GM21381 (cell line): ENCODE results near the gene FXYD3.

Experiments used
- ATAC-seq: cut with Tn5 transposase; IDR thresholded peaks from one replicate; pipeline ENCODE4 v1.9.1; 2021; ENCODE audit warnings: mild to moderate bottlenecking, moderate library complexity; ENCODE audit not compliant: unreplicated experiment

The FXYD3 gene, protein sequence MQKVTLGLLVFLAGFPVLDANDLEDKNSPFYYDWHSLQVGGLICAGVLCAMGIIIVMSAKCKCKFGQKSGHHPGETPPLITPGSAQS

GRCh38 chr19:35115177-35115951 is at the start of gene FXYD3:
TSS of gene FXYD3 (plus strand) at chr19:35115823. CDS start at chr19:35119377, 3,554 bp downstream.
- no peak for ATAC-seq

- ATAC-seq: no peak
Observed at GRCh38 chr19:35066121-35066520, 49.5 kb upstream of the FXYD3 start.

- ATAC-seq: peak; percentile 80
Observed at GRCh38 chr19:35066691-35067563, 48.7 kb upstream of the FXYD3 start.

GRCh38 chr19:35068941-35069634 is 46.5 kb upstream of the FXYD3 start:
- no peak for ATAC-seq

DNA sequence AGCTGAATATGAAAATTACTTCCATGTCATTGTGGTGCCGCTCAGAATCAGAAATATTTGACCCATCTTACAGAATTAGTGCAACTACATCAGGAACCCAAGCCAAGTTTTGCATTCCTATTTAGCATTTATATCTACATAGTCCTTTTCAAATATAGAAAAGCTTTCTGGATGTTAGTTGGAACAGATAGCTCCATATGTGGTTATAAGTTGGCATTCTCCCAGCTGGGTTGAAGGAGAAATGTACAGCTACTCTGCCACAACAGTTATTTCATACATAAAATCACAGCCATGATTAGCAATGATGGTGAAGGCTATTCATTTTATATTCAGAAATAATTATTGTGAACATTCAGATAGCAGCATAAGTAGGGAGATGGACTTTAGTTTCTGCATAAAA is 45.9 kb upstream of the FXYD3 start:
- no peak for ATAC-seq

DNA sequence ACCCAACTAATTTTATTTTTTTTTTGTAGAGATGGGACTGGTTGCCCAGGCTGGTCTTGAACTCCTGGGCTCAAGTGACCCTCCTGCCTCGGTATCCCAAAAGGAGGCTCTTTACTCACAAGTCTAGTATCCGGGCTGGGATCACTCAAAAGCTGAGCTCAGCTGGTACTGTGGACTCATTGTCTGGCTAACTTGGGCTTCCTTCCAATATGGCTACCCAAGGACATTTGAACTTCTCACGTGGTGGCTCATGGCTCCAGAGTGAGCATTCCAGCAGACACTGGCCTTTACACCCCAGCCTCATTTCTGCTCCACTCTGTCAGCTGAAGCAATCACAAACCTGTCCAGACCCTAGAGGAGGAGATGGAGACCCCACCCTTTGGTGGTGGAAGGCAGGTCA is 45.2 kb upstream of the FXYD3 start:
- ATAC-seq: no peak

DNA sequence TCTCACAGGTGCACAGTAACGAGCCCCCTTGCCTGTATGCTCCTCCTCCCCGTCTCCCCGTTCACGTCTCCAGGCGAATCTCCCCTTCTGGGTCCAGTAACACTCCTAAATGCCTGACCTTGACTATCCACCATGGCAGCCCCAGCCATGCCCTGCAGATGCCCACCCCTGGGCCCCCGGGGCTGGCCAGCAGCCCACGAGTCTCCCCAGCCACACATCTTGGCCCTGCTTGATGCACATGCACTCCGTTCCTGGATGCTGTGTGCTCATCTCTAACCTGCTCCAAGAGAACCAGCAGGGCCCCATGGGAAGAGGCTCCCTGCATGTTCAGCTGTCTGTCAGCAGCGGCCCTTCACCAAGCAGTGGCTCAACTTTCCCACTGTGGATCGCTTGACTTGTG is 42.1 kb upstream of the FXYD3 start:
- ATAC-seq: no peak

DNA sequence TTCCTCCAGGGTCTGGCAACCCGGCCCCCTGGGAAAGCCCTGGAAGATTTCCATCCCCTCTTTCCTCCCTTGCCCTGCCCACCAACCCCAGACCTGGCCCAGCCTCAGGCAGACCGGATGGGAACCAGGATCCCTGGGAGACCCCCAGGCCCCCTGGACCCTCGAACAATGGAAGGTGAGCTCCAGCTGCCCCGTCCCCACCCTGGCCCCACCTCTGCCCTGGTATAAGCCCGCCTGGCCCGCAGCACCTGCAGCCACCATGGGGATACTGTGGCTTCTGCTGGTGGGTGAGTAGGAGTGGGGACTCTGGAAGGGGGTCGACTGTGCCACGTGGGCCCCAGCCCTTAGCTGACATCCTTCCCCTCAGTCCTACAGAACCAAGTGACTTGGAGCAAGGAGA is 41.7 kb upstream of the FXYD3 start:
- ATAC-seq: no peak

GRCh38 chr19:35074426-35075201 is 41.0 kb upstream of the FXYD3 start:
- no peak for ATAC-seq

- ATAC-seq: no peak
Observed at GRCh38 chr19:35075202-35076025, 40.2 kb upstream of the FXYD3 start.

DNA sequence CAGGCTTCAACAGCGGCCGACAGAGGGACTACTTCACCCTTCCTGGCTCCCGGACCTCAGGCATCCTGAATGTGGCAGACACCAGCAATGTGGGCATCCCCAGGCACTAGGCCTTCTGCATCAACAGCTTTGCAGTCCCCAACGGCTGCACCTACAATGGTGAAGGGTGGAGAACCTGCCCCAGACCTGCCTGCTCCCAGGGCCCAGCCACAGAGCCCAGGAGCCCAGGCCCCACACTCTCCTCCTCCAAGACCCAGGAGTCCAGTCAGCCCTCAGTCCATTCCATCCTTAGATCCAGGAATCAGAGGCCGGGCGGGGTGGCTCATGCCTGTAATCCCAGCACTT is 39.6 kb upstream of the FXYD3 start:
- no peak for ATAC-seq

GRCh38 chr19:35076657-35077056 is 39.0 kb upstream of the FXYD3 start:
- ATAC-seq: no peak

DNA sequence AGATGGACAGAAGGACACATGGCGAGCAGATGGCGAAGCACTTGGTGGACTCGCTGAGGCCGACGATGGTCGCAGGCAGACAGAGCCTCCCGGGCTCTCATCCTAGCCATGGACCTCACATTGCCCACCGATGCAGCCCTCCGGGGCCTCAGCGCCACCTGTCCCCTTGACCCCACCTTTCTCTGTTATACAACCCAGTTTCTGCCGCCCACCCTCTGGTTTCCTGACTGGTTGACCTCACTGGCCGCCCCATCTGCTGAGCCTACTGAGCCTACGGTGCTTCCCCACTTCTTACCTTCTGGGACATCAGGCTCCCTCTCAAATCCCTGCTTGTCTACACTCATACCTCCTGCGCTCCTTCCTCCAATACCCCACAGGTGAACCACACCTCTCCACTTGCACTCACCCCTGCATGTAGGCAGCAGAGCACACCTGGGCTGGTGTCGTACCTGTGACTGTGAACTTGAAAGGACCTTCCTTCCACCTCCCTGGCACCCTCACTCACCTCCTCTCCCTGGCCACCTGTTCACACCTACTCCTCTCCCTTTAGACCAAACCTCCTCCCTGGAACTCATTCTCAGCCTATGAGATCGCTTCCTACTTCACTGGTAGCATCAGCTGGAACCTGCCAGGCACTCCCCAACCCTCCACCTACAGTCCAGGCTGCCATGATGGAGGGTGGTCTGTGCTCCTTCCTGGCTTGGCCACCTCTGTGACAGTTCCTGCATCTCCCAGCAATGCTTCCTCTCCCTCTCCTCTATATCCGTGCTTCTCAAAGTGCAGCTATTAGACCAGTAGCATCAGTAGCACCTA is 38.0 kb upstream of the FXYD3 start:
- no peak for ATAC-seq

GRCh38 chr19:35079826-35080225 is 35.8 kb upstream of the FXYD3 start:
- no peak for ATAC-seq

DNA sequence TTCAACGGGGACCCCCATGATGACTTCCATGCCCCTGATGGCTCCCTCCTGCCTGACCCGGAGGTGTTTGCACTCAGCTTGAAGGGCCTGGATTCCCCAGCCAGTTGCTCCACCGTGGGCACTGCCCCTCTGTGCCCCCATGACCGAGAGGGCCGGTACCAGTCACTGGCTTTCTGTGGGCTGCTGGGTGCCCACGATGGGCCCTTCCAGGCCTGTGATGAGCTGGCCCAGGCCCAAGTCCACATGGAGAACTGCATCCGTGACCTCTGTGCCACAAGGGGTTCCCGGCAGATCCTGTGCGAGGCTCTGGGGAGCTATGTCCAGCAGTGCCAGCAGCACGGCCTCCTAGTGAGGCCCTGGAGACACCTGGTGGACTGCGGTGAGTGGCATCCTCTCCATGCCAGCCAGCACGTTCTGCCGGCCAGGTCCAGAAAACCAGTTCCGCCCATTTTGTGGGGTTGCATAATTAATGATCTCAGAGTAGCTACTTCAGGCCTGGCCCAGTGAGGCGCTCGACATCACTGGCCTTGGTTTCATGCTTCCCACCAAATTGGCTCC is 34.9 kb upstream of the FXYD3 start:
- ATAC-seq: no peak

DNA sequence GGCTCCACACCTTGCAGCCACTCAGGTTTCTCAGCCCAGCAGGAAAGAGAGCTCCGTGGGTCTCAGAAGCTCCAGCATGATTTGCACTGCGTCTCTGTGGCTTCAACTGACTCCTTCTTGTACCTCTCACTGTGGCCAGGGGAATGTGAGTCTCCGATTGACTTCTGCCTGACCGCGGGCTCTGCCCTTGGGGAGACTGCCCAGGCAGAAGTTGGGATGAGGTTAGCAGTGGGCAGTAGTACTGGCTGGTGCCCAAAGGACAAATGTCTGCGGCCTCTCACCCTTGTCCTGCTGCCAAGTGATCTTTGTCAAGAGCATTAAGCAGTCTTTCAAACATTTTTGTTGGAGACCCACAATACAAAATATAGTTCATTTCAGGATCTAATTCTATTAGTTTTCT is 34.4 kb upstream of the FXYD3 start:
- no peak for ATAC-seq

GRCh38 chr19:35083691-35084508 is 31.7 kb upstream of the FXYD3 start:
- no peak for ATAC-seq

GRCh38 chr19:35084509-35084762 is 31.2 kb upstream of the FXYD3 start:
- ATAC-seq: no peak
